Panc1 (cell line): Measurements from ENCODE around the gene TRAF3IP1. TPM values are rescaled to one million over a fixed set of nuclear protein-coding genes. Genes with fewer than 3 reads are reported as not detected.

Source experiments
- ATAC-seq: fragments of 200-7000 bp; cut with Tn5 transposase; 2 replicates; pipeline ENCODE4 v1.9.1; 2020; ENCODE audit warnings: mild to moderate bottlenecking, moderate library complexity
- BruUV-seq: library from RNA; stranded (reverse); fragments of 400-500 nt; replicated peaks from 2 replicates; lab custom pipeline; 2021; lab: Mats Ljungman, UMichigan
- CTCF ChIA-PET: fragments of 300-600 bp; sonication (Branson Sonifier 250); formaldehyde crosslinking; loops from one replicate; lab custom pipeline; 2022; ENCODE audit warnings: antibody characterized with exemption; lab: Charles Lee
- POLR2A ChIA-PET: fragments of 300-600 bp; sonication (Branson Sonifier 250); formaldehyde crosslinking; loops from one replicate; lab custom pipeline; 2022; ENCODE audit warnings: antibody characterized with exemption; lab: Charles Lee
- DNase-seq: peaks from one replicate; pipeline ENCODE4 v3.0.0-alpha.2; 2010; ENCODE audit warnings: low read depth, low spot score
- H3K27ac ChIP-seq: 2 replicates; pipeline ENCODE4 v1.5.1; 2011; ENCODE audit warnings: mild to moderate bottlenecking, low read length, inconsistent platforms
- H3K27me3 ChIP-seq: fragments of 200-500 bp; sonication (Bioruptor generic); 2 replicates; pipeline ENCODE4 v1.6.0; 2014; ENCODE audit warnings: low read length, inconsistent platforms; ENCODE audit not compliant: control insufficient read depth, insufficient read depth
- H3K36me3 ChIP-seq: fragments of 200-500 bp; sonication (Bioruptor generic); 2 replicates; pipeline ENCODE4 v1.5.1; 2014; ENCODE audit warnings: inconsistent platforms, mild to moderate bottlenecking, low read length, moderate library complexity; ENCODE audit not compliant: control insufficient read depth, insufficient read depth
- H3K4me1 ChIP-seq: 2 replicates; pipeline ENCODE4 v1.5.1; 2011; ENCODE audit warnings: inconsistent platforms, mild to moderate bottlenecking, low read length, moderate library complexity; ENCODE audit not compliant: control insufficient read depth, insufficient read depth
- H3K4me3 ChIP-seq, 2 experiments: 2 replicates each; pipeline ENCODE4 v1.5.1; 2011 to 2012; ENCODE audit warnings: low read depth in 2 of 2, low read length in 2 of 2, mild to moderate bottlenecking in 2 of 2, inconsistent platforms in 1 of 2, moderate library complexity in 1 of 2
- H3K9me3 ChIP-seq: fragments of 200-500 bp; sonication (Bioruptor generic); 2 replicates; pipeline ENCODE4 v1.5.1; 2014; ENCODE audit warnings: low read depth, mild to moderate bottlenecking, inconsistent platforms, low read length, moderate library complexity; ENCODE audit not compliant: control insufficient read depth, insufficient read depth
- CTCF ChIP-seq: fragments of 450-650 bp; IDR thresholded peaks from 2 replicates; pipeline ENCODE4 v1.5.1; 2017; ENCODE audit warnings: mild to moderate bottlenecking
- POLR2AphosphoS5 ChIP-seq: IDR thresholded peaks from 2 replicates; pipeline ENCODE4 v1.6.1; 2012; ENCODE audit warnings: mild to moderate bottlenecking, low read depth, low read length, moderate library complexity
- REST ChIP-seq, 2 experiments: IDR thresholded peaks; 2 replicates each; pipeline ENCODE4 v1.6.1; 2011 to 2012; ENCODE audit warnings: low read depth in 2 of 2, control low read depth in 1 of 2, low read length in 1 of 2, mild to moderate bottlenecking in 1 of 2, moderate library complexity in 1 of 2; ENCODE audit not compliant: insufficient read depth in 1 of 2
- SIN3A ChIP-seq: IDR thresholded peaks from 2 replicates; pipeline ENCODE4 v1.6.1; 2012; ENCODE audit warnings: low read depth, mild to moderate bottlenecking, low read length, moderate library complexity, borderline replicate concordance; ENCODE audit not compliant: insufficient read depth
- in situ Hi-C: cut with HindIII; loops from 2 replicates; pipeline ENCODE4 v1.10.0; 2016; ENCODE audit warnings: low sequenced_read_pairs, low pct_unique_long_range_greater_than_20kb
- intact Hi-C: fragments of 100-400 bp; cut with micrococcal nuclease; formaldehyde crosslinking; loops from one replicate; pipeline ENCODE4 v1.10.0; 2022; ENCODE audit not compliant: unreplicated experiment
- total RNA-seq: library from RNA; stranded (reverse); gene quantifications from one replicate; pipeline ENCODE4 v1.2.1, GENCODE V29; 2021; ENCODE audit not compliant: unreplicated experiment

Gene TRAF3IP1
- total RNA-seq, 1 experiment from 2014 or later = 23.4 TPM

- peak overlapping the region in 1 of 2 experiments; percentile 87; a peak in 2 of 4 replicates for H3K4me3 ChIP-seq
- in situ Hi-C loops = no loop called here
- H3K4me1 ChIP-seq = peaks cover 35% of the 10 kb centered on the region
- H3K27ac ChIP-seq = peak overlapping the region; percentile 89
- H3K9me3 ChIP-seq = no peaks in the 10 kb centered on the region
- intact Hi-C loops = no loop called here
- TF ChIP-seq CTCF = no peak
- 0 out of 2 replicates have a peak, but pooled peaks have one; percentile 19 for TF ChIP-seq SIN3A
- DNase-seq (no peak), ATAC-seq (no peak)
- POLR2A ChIA-PET = no interaction called here
- CTCF ChIA-PET = no interaction called here
- no TSS peak for BruUV-seq
- H3K36me3 ChIP-seq = no peaks in the 10 kb centered on the region; the same call in 1 of the 2 replicates
- no peaks in the 10 kb centered on the region for H3K27me3 ChIP-seq
These were observed 34.6 kb upstream of the TRAF3IP1 start for GRCh38 chr2:238285653-238286082.

- intact Hi-C loops = no loop called here
- no peak for ATAC-seq
- DNase-seq = no peak
- Histone ChIP-seq H3K4me3 (peak overlapping the region in 1 of 2 experiments; percentile 87; a peak in 3 of 4 replicates), H3K36me3 (no peaks in the 10 kb centered on the region; the same call in 1 of the 2 replicates), H3K27me3 (no peaks in the 10 kb centered on the region), H3K27ac (peak overlapping the region; percentile 89), H3K9me3 (no peaks in the 10 kb centered on the region), H3K4me1 (peaks cover 35% of the 10 kb centered on the region)
- TF ChIP-seq SIN3A = 0 out of 2 replicates have a peak, but pooled peaks have one; percentile 1
- TF ChIP-seq CTCF = no peak
- CTCF ChIA-PET = no interaction called here
- in situ Hi-C loops = no loop called here
- POLR2A ChIA-PET = no interaction called here
- BruUV-seq = no TSS peak
These were observed 34.2 kb upstream of the TRAF3IP1 start for GRCh38 chr2:238286095-238286494.

- in situ Hi-C loops (no loop called here), intact Hi-C loops (no loop called here)
- DNase-seq (no peak), ATAC-seq (no peak)
- Histone ChIP-seq H3K4me1 (peaks cover 35% of the 10 kb centered on the region), H3K36me3 (no peaks in the 10 kb centered on the region; the same call in 1 of the 2 replicates), H3K4me3 (peak overlapping the region; percentile 82 to 87), H3K27me3 (no peaks in the 10 kb centered on the region), H3K27ac (peak overlapping the region; percentile 89), H3K9me3 (no peaks in the 10 kb centered on the region)
- ChIA-PET CTCF (no interaction called here), POLR2A (no interaction called here)
- BruUV-seq = TSS peak; percentile 88
- TF ChIP-seq REST (IDR thresholded peaks at IDR 0.05; ENCODE audit: insufficient read depth in 1 of 2, low read depth in 2 of 2, low read length in 1 of 2) (no peak), POLR2AphosphoS5 (no peak)
These were observed 33.8 kb upstream of the TRAF3IP1 start for GRCh38 chr2:238286551-238286950.
